Thoracic aorta (tissue), 2 donors: Measurements from ENCODE around the gene MYO9A. TPM values are rescaled to one million over a fixed set of nuclear protein-coding genes. Genes with fewer than 3 reads are reported as not detected.

ENCODE experiments used
- ATAC-seq: fragments of 150-250 bp; one replicate; pipeline ENCODE4 v1.8.0; 2017; ENCODE audit warnings: low read depth; ENCODE audit not compliant: insufficient number of reproducible peaks, low FRiP score
- DNase-seq: peaks from one replicate; pipeline ENCODE4 v3.0.0-alpha.2; 2020; ENCODE audit warnings: low spot score
- H3K27ac ChIP-seq, 2 donors: fragments of 200-600 bp; sonication (generic); 1 replicate in 1 of 2; 2 replicates in 1 of 2; pipeline ENCODE4 v1.5.1; 2016; ENCODE audit warnings: mild to moderate bottlenecking in 2 of 2, moderate library complexity in 2 of 2
- H3K27me3 ChIP-seq: fragments of 200-600 bp; sonication (generic); replicated peaks from 2 replicates; pipeline ENCODE4 v1.6.0; 2016; ENCODE audit warnings: mild to moderate bottlenecking; ENCODE audit not compliant: insufficient read depth
- H3K36me3 ChIP-seq: fragments of 200-600 bp; sonication (generic); one replicate; pipeline ENCODE4 v1.5.1; 2016
- H3K4me1 ChIP-seq, 2 donors: fragments of 200-600 bp; sonication (generic); 1 replicate in 1 of 2; 2 replicates in 1 of 2; pipeline versions ENCODE4 v1.5.1 to v1.6.0; 2016; ENCODE audit warnings: low read depth in 2 of 2, mild to moderate bottlenecking in 1 of 2; ENCODE audit not compliant: control insufficient read depth in 1 of 2
- H3K4me3 ChIP-seq: fragments of 200-600 bp; sonication (generic); 2 replicates; pipeline ENCODE4 v1.5.1; 2016; ENCODE audit warnings: mild to moderate bottlenecking
- H3K9me3 ChIP-seq: fragments of 200-600 bp; sonication (generic); 2 replicates; pipeline ENCODE4 v1.5.1; 2016
- CTCF ChIP-seq: fragments of 200-600 bp; sonication (generic); IDR thresholded peaks from one replicate; pipeline ENCODE4 v1.5.1; 2019; ENCODE audit warnings: antibody characterized with exemption
- total RNA-seq, 2 donors: library from RNA; depleted of rRNA; stranded (reverse); fragments of >200 nt; gene quantifications; one replicate each; pipeline versions ENCODE4 v1.1.0 to v1.2.3, GENCODE V29; 2016

The MYO9A gene
- total RNA-seq, 2 donors from 2014 or later: 48.2 to 57.4 TPM

- no peak overlapping the region for H3K27ac ChIP-seq
These were observed 143.7 kb downstream of the MYO9A start for GRCh38 chr15:71974211-71974610.

GRCh38 chr15:71973366-71973765 lies 144.6 kb downstream of the MYO9A start:
- Histone ChIP-seq H3K27ac (no peak overlapping the region), H3K4me1 (no peaks in the 10 kb centered on the region), H3K4me3 (no peak overlapping the region), H3K27me3 (no peaks in the 10 kb centered on the region), H3K9me3 (no peaks in the 10 kb centered on the region), H3K36me3 (no peaks in the 10 kb centered on the region)
- DNase-seq (no peak), ATAC-seq (no peak)
- TF ChIP-seq CTCF: no peak

More at GRCh38 chr15:71974211-71974610, 143.7 kb downstream of the MYO9A start:
- Histone ChIP-seq H3K36me3 (no peaks in the 10 kb centered on the region), H3K27me3 (no peaks in the 10 kb centered on the region), H3K9me3 (no peaks in the 10 kb centered on the region), H3K4me3 (no peak overlapping the region), H3K4me1 (no peaks in the 10 kb centered on the region)
- TF ChIP-seq CTCF: no peak
- DNase-seq (no peak), ATAC-seq (no peak)

GRCh38 chr15:71971905-71972304 lies 146.0 kb downstream of the MYO9A start:
- Histone ChIP-seq H3K27me3 (no peaks in the 10 kb centered on the region), H3K4me3 (no peak overlapping the region), H3K4me1 (no peaks in the 10 kb centered on the region), H3K27ac (no peak overlapping the region), H3K9me3 (no peaks in the 10 kb centered on the region), H3K36me3 (peaks cover under 1% of the 10 kb centered on the region)
- ATAC-seq: no peak
- TF ChIP-seq CTCF: no peak
- no peak for DNase-seq

GRCh38 chr15:71970435-71970834 lies 147.5 kb downstream of the MYO9A start:
- H3K27ac ChIP-seq: no peak overlapping the region
- peaks cover 2% of the 10 kb centered on the region for H3K36me3 ChIP-seq
- no peak for ATAC-seq
- no peak for TF ChIP-seq CTCF
- H3K4me1 ChIP-seq: no peaks in the 10 kb centered on the region
- no peak for DNase-seq
- no peak overlapping the region for H3K4me3 ChIP-seq
- H3K9me3 ChIP-seq: no peaks in the 10 kb centered on the region
- no peaks in the 10 kb centered on the region for H3K27me3 ChIP-seq

GRCh38 chr15:71962537-71962936 lies 155.4 kb downstream of the MYO9A start:
- ATAC-seq (no peak), DNase-seq (no peak)
- TF ChIP-seq CTCF: no peak
- Histone ChIP-seq H3K36me3 (peaks cover 2% of the 10 kb centered on the region), H3K4me3 (no peak overlapping the region), H3K9me3 (no peaks in the 10 kb centered on the region), H3K27ac (no peak overlapping the region), H3K27me3 (no peaks in the 10 kb centered on the region), H3K4me1 (peaks cover 0 to 10% of the 10 kb centered on the region in 2 donors)
